ENCODE measurements around the gene SAMMSON.

Gene SAMMSON

DNA sequence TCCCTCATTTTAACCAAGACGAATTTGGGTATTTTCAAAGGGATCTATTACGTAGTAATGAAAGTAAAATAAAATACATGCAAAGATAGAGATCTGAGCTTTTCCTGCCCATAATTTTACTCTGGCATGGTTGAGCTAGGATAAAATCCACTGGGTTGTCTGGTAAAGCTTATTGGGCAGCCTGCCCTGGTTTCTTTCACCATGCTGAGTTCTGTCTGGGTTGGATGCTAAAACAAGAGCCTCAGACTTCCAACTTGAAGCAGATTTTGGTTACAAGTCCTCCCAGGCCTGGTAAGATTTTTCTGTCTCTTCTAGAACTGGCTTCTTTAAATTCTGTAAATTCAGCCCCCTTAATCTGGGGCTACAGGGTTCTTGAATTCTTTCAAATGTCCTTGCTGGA is 86.8 kb downstream of the SAMMSON start:
- no peak for DNase-seq (ENCODE audit: low spot score)
- in situ Hi-C loops (cut with MboI; ENCODE audit: low sequenced_read_pairs, unreplicated experiment) = no loop called here
- no peak for TF ChIP-seq CTCF (IDR thresholded peaks at IDR 0.05; ENCODE audit: borderline replicate concordance, control extremely low read depth, extremely low read depth, insufficient read depth, missing control alignments)

DNA sequence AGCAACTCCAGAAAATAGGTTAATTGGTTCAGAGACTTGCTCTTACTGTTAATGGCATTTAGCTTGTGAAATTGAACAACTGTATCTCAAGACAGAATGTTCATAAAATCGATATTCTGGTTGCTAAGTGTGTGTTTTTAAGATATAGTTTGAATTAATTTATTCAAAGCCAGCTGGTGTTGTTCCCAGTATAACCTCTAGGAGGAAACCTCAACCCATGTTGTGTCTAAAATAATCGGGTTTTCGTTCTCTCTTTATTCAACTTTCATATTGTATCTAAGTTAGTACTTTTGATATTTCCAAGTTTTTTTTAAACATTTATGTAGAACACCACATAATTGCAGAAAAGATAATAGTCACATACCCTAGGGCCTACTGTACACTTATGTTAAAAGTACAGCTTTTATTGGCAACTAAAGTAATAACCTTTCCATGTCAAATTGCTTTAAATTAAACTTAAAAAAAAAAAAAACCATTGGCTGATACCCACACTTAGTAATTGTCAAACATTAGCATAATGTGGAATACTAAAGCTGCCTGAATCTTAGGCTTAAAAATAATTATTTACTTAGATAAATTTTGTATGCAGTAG is 90.9 kb downstream of the SAMMSON start:
- in situ Hi-C loops (cut with MboI; ENCODE audit: low sequenced_read_pairs, unreplicated experiment) = no loop called here

DNA sequence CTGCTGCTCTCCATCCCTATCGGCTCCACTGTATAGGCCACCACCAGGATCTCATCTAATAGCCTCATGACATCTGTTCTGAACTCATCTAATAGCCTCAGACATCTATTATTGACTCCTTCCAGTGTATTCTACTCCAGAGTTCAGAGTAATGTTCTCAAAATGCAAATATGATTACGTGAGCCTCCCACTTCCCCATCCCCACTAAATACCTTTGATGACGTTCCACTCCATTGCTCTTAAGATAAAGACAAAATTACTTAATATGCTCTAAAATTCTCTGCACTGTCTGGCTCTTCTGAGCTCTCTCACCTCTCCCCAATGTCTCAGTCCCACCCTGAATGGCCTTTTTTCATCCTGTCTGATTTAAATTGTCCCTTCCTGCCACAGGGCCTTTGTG is 94.7 kb downstream of the SAMMSON start:
- no peak for TF ChIP-seq CTCF (IDR thresholded peaks at IDR 0.05; ENCODE audit: borderline replicate concordance, control extremely low read depth, extremely low read depth, insufficient read depth, missing control alignments)
- in situ Hi-C loops (cut with MboI; ENCODE audit: low sequenced_read_pairs, unreplicated experiment) = no loop called here
- no peak for DNase-seq (ENCODE audit: low spot score)

More for the DNA sequence above, 90.9 kb downstream of the SAMMSON start:
- peak; percentile 25 for DNase-seq (ENCODE audit: low spot score)
- TF ChIP-seq CTCF (IDR thresholded peaks at IDR 0.05; ENCODE audit: borderline replicate concordance, control extremely low read depth, extremely low read depth, insufficient read depth, missing control alignments) = peak; percentile 47

GRCh38 chr3:70095260-70095659 is 95.7 kb downstream of the SAMMSON start:
- DNase-seq (ENCODE audit: low spot score) = no peak
- no peak for TF ChIP-seq CTCF (IDR thresholded peaks at IDR 0.05; ENCODE audit: borderline replicate concordance, control extremely low read depth, extremely low read depth, insufficient read depth, missing control alignments)
- in situ Hi-C loops (cut with MboI; ENCODE audit: low sequenced_read_pairs, unreplicated experiment) = no loop called here

DNA sequence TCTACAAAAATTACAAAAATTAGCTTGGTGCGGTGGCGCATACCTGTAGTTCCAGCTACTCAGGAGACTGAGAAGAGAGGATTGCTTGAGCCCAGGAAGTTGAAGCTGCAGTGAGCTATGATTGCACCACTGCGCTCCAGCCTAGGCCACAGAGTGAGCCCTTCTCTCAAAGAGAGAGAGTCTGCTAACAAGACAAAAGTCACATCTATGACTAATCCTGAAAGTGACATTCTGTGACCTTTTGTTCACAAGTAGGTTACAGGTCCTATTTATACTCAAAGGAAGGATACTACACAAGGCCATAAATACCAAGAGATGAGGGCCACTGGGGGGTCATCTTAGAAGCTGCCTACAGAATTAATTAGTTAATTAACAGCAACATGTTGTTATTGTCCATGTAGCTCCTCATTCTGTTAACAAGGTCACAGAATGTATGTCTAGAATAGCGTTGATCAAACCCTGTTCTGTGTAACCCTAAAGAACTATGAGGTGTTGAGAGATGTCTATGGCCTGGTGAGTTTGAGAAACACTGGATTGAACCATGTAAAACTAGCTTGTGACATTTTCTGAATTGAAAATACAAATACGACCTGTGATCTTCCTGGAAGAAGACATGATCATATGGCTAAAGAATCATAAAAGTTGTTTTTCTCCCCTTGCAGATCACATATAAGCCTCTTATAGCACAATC is 97.0 kb downstream of the SAMMSON start:
- TF ChIP-seq CTCF (IDR thresholded peaks at IDR 0.05; ENCODE audit: borderline replicate concordance, control extremely low read depth, extremely low read depth, insufficient read depth, missing control alignments) = no peak
- in situ Hi-C loops (cut with MboI; ENCODE audit: low sequenced_read_pairs, unreplicated experiment) = no loop called here
- peak; percentile 15 for DNase-seq (ENCODE audit: low spot score)

GRCh38 chr3:70097084-70097483 is 97.6 kb downstream of the SAMMSON start:
- in situ Hi-C loops (cut with MboI; ENCODE audit: low sequenced_read_pairs, unreplicated experiment) = no loop called here
- TF ChIP-seq CTCF (IDR thresholded peaks at IDR 0.05; ENCODE audit: borderline replicate concordance, control extremely low read depth, extremely low read depth, insufficient read depth, missing control alignments) = no peak
- no peak for DNase-seq (ENCODE audit: low spot score)
